GM12872 (cell line): ENCODE measurements around the gene FHL1.

ENCODE experiments used
- CTCF ChIP-seq: IDR thresholded peaks from 3 replicates; pipeline ENCODE4 v1.5.1; 2011; ENCODE audit warnings: low read depth, mild to moderate bottlenecking, low read length, moderate library complexity; ENCODE audit not compliant: insufficient read depth

FHL1 gene

GRCh38 chrX:136237074-136237473 is 89.7 kb downstream of the FHL1 start:
- no peak for TF ChIP-seq CTCF

GRCh38 chrX:136246201-136246600 is 98.9 kb downstream of the FHL1 start:
- no peak for TF ChIP-seq CTCF

- no peak for TF ChIP-seq CTCF
These were observed 103.1 kb downstream of the FHL1 start for GRCh38 chrX:136250191-136251040.

GRCh38 chrX:136251041-136251991 is 104.0 kb downstream of the FHL1 start, which contains the start of gene MAP7D3:
Gene MAP7D3, minus strand, starts transcription at chrX:136251400. Its CDS starts 42 bp downstream, at chrX:136251358.
- TF ChIP-seq CTCF, result no peak

GRCh38 chrX:136255541-136255940 is 108.2 kb downstream of the FHL1 start:
- no peak for TF ChIP-seq CTCF

GRCh38 chrX:136256026-136256425 is 108.7 kb downstream of the FHL1 start:
- TF ChIP-seq CTCF, result no peak

- no peak for TF ChIP-seq CTCF
These were observed 111.6 kb downstream of the FHL1 start for GRCh38 chrX:136258951-136259350.
